ENCODE measurements around the gene NPY2R.

DNA sequence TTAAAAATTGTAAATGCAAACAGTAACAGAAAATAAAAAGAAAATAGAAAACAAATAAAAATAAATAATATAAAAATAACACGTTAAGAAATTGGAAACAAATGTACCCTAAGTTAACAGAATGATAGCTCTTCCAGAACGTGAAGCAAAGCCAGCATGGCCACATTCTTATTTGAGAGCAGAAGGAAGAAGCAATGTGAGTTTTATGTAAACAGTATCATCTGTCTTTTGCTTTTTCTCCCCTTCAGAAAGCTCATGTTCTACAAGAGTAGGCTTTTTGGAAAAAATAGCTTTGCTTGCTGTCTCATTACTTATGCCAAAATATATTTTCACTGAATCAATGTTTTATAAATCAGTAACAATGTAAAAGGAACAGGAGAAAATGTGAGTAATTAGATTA lies 18.7 kb downstream of the NPY2R start:
- TF ChIP-seq CTCF (tag by site-specific recombination; IDR thresholded peaks at IDR 0.05): no peak
- TF ChIP-seq ZNF600 (tag by site-specific recombination; IDR thresholded peaks at IDR 0.05): no peak
- TF ChIP-seq, protein P1, sequence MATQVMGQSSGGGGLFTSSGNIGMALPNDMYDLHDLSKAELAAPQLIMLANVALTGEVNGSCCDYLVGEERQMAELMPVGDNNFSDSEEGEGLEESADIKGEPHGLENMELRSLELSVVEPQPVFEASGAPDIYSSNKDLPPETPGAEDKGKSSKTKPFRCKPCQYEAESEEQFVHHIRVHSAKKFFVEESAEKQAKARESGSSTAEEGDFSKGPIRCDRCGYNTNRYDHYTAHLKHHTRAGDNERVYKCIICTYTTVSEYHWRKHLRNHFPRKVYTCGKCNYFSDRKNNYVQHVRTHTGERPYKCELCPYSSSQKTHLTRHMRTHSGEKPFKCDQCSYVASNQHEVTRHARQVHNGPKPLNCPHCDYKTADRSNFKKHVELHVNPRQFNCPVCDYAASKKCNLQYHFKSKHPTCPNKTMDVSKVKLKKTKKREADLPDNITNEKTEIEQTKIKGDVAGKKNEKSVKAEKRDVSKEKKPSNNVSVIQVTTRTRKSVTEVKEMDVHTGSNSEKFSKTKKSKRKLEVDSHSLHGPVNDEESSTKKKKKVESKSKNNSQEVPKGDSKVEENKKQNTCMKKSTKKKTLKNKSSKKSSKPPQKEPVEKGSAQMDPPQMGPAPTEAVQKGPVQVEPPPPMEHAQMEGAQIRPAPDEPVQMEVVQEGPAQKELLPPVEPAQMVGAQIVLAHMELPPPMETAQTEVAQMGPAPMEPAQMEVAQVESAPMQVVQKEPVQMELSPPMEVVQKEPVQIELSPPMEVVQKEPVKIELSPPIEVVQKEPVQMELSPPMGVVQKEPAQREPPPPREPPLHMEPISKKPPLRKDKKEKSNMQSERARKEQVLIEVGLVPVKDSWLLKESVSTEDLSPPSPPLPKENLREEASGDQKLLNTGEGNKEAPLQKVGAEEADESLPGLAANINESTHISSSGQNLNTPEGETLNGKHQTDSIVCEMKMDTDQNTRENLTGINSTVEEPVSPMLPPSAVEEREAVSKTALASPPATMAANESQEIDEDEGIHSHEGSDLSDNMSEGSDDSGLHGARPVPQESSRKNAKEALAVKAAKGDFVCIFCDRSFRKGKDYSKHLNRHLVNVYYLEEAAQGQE (tag by site-specific recombination; IDR thresholded peaks at IDR 0.05): no peak
- TF ChIP-seq ZNF501 (tag by site-specific recombination; IDR thresholded peaks at IDR 0.05): no peak
- no peak for TF ChIP-seq ZNF747 (tag by site-specific recombination; IDR thresholded peaks at IDR 0.05)
- TF ChIP-seq TRIM28 (IDR thresholded peaks at IDR 0.05; ENCODE audit: borderline replicate concordance, low read length): no peak
